Activated T-cell treated with anti-CD3 and anti-CD28 coated beads, Interleukin-2, amount 50 U/mL, for 72 hours (primary cell): ENCODE measurements around the gene TMX4. TPM values are rescaled to one million over a fixed set of nuclear protein-coding genes. Genes with fewer than 3 reads are reported as not detected.

Experiments
- ATAC-seq, 2 donors: fragments of 150-1000 bp; cut with Tn5 transposase; replicated peaks in 1 of 2; 2 replicates each; pipeline ENCODE4 v1.10.0; 2021; ENCODE audit warnings: moderate library complexity in 2 of 2, mild to moderate bottlenecking in 1 of 2
- DNase-seq, 2 donors: peaks; one replicate each; pipeline ENCODE4 v3.0.0; 2021 to 2022; ENCODE audit warnings: mixed read lengths in 1 of 2
- H3K27ac Mint-ChIP-seq: one replicate; pipeline ENCODE4 v1.8.0; 2022; ENCODE audit warnings: mild to moderate bottlenecking, moderate library complexity, mixed read lengths
- H3K27me3 Mint-ChIP-seq: one replicate; pipeline ENCODE4 v1.8.0; 2022; ENCODE audit warnings: low read depth, mixed read lengths
- H3K36me3 Mint-ChIP-seq, 2 donors: one replicate each; pipeline ENCODE4 v1.8.0; 2022; ENCODE audit warnings: mixed read lengths in 2 of 2, mild to moderate bottlenecking in 1 of 2; ENCODE audit not compliant: insufficient read depth in 2 of 2
- H3K4me1 Mint-ChIP-seq: one replicate; pipeline ENCODE4 v1.8.0; 2022; ENCODE audit warnings: low read depth, mixed read lengths
- H3K4me3 Mint-ChIP-seq, 2 donors: one replicate each; pipeline ENCODE4 v1.8.0; 2022; ENCODE audit warnings: mild to moderate bottlenecking in 2 of 2, mixed read lengths in 2 of 2, moderate library complexity in 2 of 2
- H3K9me3 Mint-ChIP-seq, 2 donors: one replicate each; pipeline ENCODE4 v1.8.0; 2022; ENCODE audit warnings: mixed read lengths in 2 of 2
- total RNA-seq, 2 donors: library from RNA; stranded (reverse); gene quantifications; one replicate each; pipeline ENCODE4 v1.2.3, GENCODE V29; 2022

Gene TMX4
- total RNA-seq, 2 donors from 2014 or later, result 36.9 to 42.5 TPM

DNA sequence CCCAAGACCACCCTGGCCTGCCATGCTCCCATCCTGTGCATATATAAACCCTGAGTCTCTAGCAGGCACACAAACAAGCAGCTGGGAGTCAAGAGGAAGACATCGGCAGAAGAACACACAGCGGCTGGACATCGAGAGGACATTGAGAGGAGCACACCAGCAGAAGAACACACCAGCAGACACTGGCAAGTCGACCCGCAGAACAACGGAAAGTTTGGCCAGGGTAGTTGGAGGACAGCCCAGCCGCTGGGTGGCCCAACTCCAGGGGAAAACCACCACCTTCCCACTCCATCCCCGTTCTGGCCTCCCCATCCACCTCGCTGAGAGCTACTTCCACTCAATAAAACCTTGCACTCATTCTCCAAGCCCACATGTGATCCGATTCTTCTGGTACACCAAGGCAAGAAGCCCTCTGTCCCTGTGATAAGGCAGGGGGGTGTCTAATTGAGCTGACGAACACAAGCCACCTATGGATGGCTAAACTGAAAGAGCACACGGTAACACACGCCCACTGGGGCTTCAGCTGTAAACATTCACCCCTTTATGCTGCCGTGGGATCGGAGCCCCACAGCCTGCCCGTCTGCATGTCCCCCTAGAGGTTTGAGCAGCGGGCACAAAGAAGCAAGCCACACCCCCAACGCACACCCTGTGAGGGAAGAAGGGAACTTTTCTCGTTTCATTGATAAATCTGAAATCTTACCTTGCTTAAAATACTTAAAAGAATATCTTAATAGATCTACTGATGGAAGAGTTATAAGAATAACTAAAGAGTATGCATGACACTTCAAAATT is 13.8 kb downstream of the TMX4 start:
- Mint-ChIP-seq H3K4me3 (no peak overlapping the region), H3K27ac (no peak overlapping the region), H3K36me3 (peaks cover 2 to 4% of the 10 kb centered on the region in 2 donors), H3K9me3 (peaks cover 0 to 1% of the 10 kb centered on the region in 2 donors), H3K27me3 (no peaks in the 10 kb centered on the region), H3K4me1 (no peaks in the 10 kb centered on the region)
- ATAC-seq (no peak), DNase-seq (no peak)

DNA sequence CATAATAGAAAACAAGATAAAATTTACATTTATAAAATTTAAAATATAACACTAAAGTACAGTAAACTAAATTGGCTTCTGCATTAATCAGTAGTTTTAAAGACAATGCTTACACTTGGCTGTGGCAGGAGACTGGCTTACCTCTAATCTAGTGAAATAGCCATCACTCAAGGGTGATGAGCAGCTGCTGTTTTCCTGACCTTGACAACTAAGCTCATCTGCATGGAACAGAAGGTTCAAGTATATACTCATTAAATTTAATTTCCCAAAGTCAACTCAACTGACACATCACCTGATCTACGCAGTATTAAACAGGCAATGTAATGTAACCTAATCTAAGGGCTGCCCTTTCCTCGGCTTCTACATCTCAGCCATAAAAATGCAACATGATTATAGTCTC is 14.5 kb downstream of the TMX4 start:
- H3K4me1 Mint-ChIP-seq, result no peaks in the 10 kb centered on the region
- H3K27ac Mint-ChIP-seq, result no peak overlapping the region
- ATAC-seq (no peak), DNase-seq (no peak)
- no peak overlapping the region for H3K4me3 Mint-ChIP-seq
- peaks cover 4 to 8% of the 10 kb centered on the region in 2 donors for H3K36me3 Mint-ChIP-seq
- H3K9me3 Mint-ChIP-seq, result peaks cover 0 to 1% of the 10 kb centered on the region in 2 donors
- H3K27me3 Mint-ChIP-seq, result no peaks in the 10 kb centered on the region

DNA sequence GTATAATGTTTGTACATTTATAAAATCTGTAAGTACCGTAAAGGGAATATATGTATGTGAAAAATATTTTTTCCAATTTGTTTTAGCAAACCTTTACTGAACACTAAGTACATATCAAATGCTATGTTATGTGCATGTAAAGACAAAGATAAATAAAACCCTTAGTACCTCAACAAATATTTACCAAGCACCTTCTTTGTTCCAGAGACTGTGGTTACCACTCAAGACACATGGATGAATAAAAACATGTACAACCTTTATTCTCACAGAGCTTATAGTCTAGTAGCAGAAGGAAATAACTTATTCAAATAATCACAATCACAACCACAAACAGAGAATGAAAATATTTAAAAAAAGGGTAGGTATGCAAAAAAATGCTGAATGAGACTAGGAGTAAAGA is 17.5 kb downstream of the TMX4 start:
- no peaks in the 10 kb centered on the region for H3K9me3 Mint-ChIP-seq
- no peaks in the 10 kb centered on the region for H3K27me3 Mint-ChIP-seq
- H3K4me1 Mint-ChIP-seq, result no peaks in the 10 kb centered on the region
- H3K4me3 Mint-ChIP-seq, result no peak overlapping the region
- ATAC-seq (no peak), DNase-seq (no peak)
- H3K36me3 Mint-ChIP-seq, result peaks cover 2 to 8% of the 10 kb centered on the region in 2 donors
- peak overlapping the region; percentile 11 for H3K27ac Mint-ChIP-seq

DNA sequence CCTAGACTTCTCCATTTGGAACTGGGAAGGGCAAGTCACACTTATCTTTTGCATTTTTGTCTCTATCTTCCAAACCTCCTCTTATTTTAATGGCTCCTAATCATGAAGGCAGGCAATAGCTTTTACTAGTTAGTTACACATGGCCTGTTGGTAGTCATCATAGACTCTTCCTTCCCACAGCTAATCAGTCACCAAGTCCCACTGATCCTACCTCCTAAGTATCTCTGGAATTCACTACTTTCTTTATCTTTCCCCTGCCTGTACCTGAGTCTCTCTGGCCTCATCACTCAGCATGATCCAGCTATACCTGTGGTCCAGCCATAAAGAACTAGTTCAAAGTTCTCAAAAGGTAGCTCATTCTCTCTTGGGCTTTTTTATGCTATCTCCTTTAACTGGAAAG is 18.8 kb downstream of the TMX4 start:
- ATAC-seq (no peak), DNase-seq (no peak)
- Mint-ChIP-seq H3K9me3 (no peaks in the 10 kb centered on the region), H3K27me3 (no peaks in the 10 kb centered on the region), H3K27ac (no peak overlapping the region), H3K36me3 (peaks cover 0 to 8% of the 10 kb centered on the region in 2 donors), H3K4me1 (no peaks in the 10 kb centered on the region), H3K4me3 (no peak overlapping the region)

DNA sequence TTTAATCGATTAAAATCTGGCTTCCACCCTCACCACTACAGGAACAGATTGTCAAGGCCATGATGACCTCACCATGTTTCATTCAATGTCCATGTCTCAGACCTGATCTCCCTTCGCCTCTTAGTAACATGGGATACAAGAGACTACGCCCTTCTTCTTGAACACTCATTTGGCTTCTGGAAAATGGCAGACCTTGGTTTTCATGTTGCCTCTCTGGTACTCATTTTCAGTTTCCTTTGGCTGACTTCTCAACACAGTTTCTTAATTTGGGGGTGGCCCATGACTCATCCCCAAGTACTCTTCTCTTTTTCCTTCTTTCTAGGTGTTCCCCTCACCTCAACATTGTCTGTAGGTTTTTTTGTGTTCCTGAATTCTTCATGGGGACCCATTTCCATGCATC is 22.7 kb downstream of the TMX4 start:
- Mint-ChIP-seq H3K4me3 (no peak overlapping the region), H3K27me3 (no peaks in the 10 kb centered on the region), H3K36me3 (peaks cover 15 to 20% of the 10 kb centered on the region in 2 donors), H3K27ac (no peak overlapping the region), H3K4me1 (no peaks in the 10 kb centered on the region), H3K9me3 (peaks cover 8 to 11% of the 10 kb centered on the region in 2 donors)
- ATAC-seq (peak; percentile 72 to 88), DNase-seq (peak; percentile 5 to 8)

DNA sequence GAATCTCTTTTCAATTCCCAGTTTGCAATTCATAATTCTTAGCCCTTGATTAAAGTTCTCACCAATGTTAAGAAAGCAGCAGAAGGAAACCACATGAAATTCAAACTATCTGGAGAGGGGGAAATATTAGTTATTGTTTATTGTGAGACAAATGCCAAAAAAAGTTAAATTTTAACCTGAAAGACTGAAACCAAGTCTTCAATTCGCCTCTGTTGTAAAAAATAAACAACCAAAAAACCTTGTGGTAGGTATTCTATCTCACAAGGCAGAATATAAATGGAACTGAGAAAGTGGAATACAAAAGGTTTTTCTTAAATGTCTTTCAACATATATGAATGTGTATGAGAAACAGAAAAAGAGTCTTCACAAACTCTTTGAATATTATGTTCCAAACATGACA is 24.8 kb downstream of the TMX4 start:
- peaks cover 12 to 15% of the 10 kb centered on the region in 2 donors for H3K36me3 Mint-ChIP-seq
- H3K27ac Mint-ChIP-seq, result no peak overlapping the region
- H3K4me1 Mint-ChIP-seq, result no peaks in the 10 kb centered on the region
- ATAC-seq (no peak), DNase-seq (no peak)
- H3K9me3 Mint-ChIP-seq, result peaks cover 8 to 11% of the 10 kb centered on the region in 2 donors
- H3K4me3 Mint-ChIP-seq, result no peak overlapping the region
- H3K27me3 Mint-ChIP-seq, result no peaks in the 10 kb centered on the region

- H3K4me1 Mint-ChIP-seq, result no peaks in the 10 kb centered on the region
- no peak overlapping the region for H3K27ac Mint-ChIP-seq
These were observed 25.9 kb downstream of the TMX4 start for GRCh38 chr20:7993703-7994102.

GRCh38 chr20:7993238-7993637 is 26.3 kb downstream of the TMX4 start:
- ATAC-seq (no peak), DNase-seq (no peak)
- no peaks in the 10 kb centered on the region for H3K4me1 Mint-ChIP-seq
- no peak overlapping the region for H3K4me3 Mint-ChIP-seq
- H3K9me3 Mint-ChIP-seq, result peaks cover 8 to 11% of the 10 kb centered on the region in 2 donors
- H3K36me3 Mint-ChIP-seq, result peaks cover 12 to 15% of the 10 kb centered on the region in 2 donors
- no peaks in the 10 kb centered on the region for H3K27me3 Mint-ChIP-seq
- no peak overlapping the region for H3K27ac Mint-ChIP-seq

More at GRCh38 chr20:7993703-7994102, 25.9 kb downstream of the TMX4 start:
- no peak for DNase-seq
- peaks cover 8 to 11% of the 10 kb centered on the region in 2 donors for H3K9me3 Mint-ChIP-seq
- ATAC-seq, result no peak
- H3K27me3 Mint-ChIP-seq, result no peaks in the 10 kb centered on the region
- no peak overlapping the region for H3K4me3 Mint-ChIP-seq
- peaks cover 12 to 15% of the 10 kb centered on the region in 2 donors for H3K36me3 Mint-ChIP-seq

DNA sequence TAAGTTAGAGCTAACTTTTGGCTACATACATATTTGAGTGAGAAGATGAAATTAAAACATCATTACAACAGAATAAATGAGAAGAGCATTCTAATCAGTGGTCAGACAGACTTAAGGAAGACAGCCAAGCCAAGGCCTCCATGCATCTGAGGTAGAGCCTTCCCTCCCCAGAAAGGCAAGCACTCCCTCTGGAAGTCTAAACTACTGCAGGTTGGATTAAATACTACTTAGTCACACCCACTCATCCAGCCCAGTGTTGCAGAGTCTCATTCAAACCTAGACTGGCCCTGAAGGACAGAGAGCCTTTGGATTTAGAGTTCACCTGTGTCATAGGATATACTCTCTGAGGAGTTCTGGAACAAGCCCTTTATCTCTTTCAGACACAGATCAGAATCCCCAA is 29.2 kb downstream of the TMX4 start:
- no peak overlapping the region for H3K4me3 Mint-ChIP-seq
- H3K9me3 Mint-ChIP-seq, result peaks cover 8 to 11% of the 10 kb centered on the region in 2 donors
- no peaks in the 10 kb centered on the region for H3K27me3 Mint-ChIP-seq
- no peak for DNase-seq
- H3K27ac Mint-ChIP-seq, result no peak overlapping the region
- peaks cover 12 to 15% of the 10 kb centered on the region in 2 donors for H3K36me3 Mint-ChIP-seq
- no peaks in the 10 kb centered on the region for H3K4me1 Mint-ChIP-seq
- ATAC-seq, result no peak

GRCh38 chr20:7989379-7989778 is 30.2 kb downstream of the TMX4 start:
- ATAC-seq, result no peak
- Mint-ChIP-seq H3K4me1 (no peaks in the 10 kb centered on the region), H3K36me3 (peaks cover 9 to 10% of the 10 kb centered on the region in 2 donors), H3K9me3 (peaks cover 7 to 8% of the 10 kb centered on the region in 2 donors), H3K27me3 (no peaks in the 10 kb centered on the region), H3K27ac (no peak overlapping the region), H3K4me3 (no peak overlapping the region)
- DNase-seq, result no peak

DNA sequence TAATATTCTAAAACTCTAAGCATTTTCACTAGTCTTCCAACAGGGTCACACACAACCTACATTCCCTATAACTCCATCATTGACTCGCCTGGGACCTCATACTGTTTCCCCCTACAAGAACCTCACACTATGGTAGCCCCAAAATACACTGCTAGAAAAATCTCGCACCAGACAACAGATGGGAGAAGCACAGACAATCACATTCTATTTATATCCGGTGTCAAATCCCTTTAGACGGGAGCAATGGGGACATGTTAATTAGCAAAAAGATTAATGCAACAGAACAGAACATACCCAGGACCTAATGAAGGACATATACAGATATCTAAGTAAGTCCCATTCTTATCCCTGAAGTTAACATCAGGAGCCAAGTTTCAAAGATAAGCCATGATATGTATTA is 33.6 kb downstream of the TMX4 start:
- Mint-ChIP-seq H3K4me3 (no peak overlapping the region), H3K27me3 (no peaks in the 10 kb centered on the region), H3K4me1 (peaks cover under 1% of the 10 kb centered on the region), H3K9me3 (no peaks in the 10 kb centered on the region), H3K27ac (no peak overlapping the region), H3K36me3 (peaks cover 3 to 4% of the 10 kb centered on the region in 2 donors)
- ATAC-seq, result no peak
- DNase-seq, result no peak

GRCh38 chr20:7984192-7984591 is 35.4 kb downstream of the TMX4 start:
- H3K27ac Mint-ChIP-seq, result no peak overlapping the region
- no peak overlapping the region for H3K4me3 Mint-ChIP-seq
- DNase-seq (no peak), ATAC-seq (no peak)
- H3K36me3 Mint-ChIP-seq, result peaks cover 3 to 4% of the 10 kb centered on the region in 2 donors
- H3K4me1 Mint-ChIP-seq, result peaks cover 10% of the 10 kb centered on the region
- H3K9me3 Mint-ChIP-seq, result no peaks in the 10 kb centered on the region
- H3K27me3 Mint-ChIP-seq, result no peaks in the 10 kb centered on the region

DNA sequence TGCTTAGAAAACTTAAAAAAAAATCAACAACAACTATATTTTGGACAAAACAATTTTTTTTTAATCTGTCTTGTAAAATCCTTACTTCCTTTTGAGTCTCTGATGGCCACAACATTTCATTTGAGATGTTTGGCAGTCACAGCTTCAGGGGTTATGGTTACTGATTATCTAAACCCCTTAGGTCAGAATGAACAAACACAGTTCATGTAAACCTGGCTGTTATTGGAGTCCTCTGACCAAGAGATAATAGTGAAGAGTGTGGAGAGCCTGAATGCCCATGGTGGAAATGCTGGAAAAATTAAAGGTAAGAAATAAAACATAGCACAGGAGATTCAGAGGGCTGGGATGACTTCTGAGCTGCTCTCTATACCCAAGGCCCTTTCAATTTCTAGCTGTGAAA is 38.2 kb downstream of the TMX4 start:
- H3K4me1 Mint-ChIP-seq, result peaks cover 10% of the 10 kb centered on the region
- no peak overlapping the region for H3K4me3 Mint-ChIP-seq
- H3K27me3 Mint-ChIP-seq, result no peaks in the 10 kb centered on the region
- no peak for ATAC-seq
- no peak overlapping the region for H3K27ac Mint-ChIP-seq
- no peaks in the 10 kb centered on the region for H3K9me3 Mint-ChIP-seq
- no peak for DNase-seq
- H3K36me3 Mint-ChIP-seq, result peaks cover 3 to 4% of the 10 kb centered on the region in 2 donors
